ENCODE results near the gene AGTPBP1.
"Not testable (repeated sequence)": the region's sequence is repeated elsewhere in the genome, so short reads cannot be mapped to it uniquely, and the experiment has no call there.

- TF ChIP-seq CTCF (conservative IDR thresholded peaks at IDR 0.05); ZFX (IDR thresholded peaks at IDR 0.05): not testable (repeated sequence)
These were observed 168.8 kb downstream of the AGTPBP1 start for GRCh38 chr9:85572917-85573316.

Measured in C4-2B (cell line).